Stimulated activated naive CD8-positive, alpha-beta T cell treated with anti-CD3 and anti-CD28 coated beads, Interleukin-15, amount 100 ng/mL, for 72 hours (primary cell): ENCODE data around the gene AFF3.
A peak's percentile ranks its signal among the peaks of the same experiment; 100 is the strongest.

Experiments used
- ATAC-seq: fragments of 150-1000 bp; cut with Tn5 transposase; 2 replicates; pipeline ENCODE4 v1.10.0; 2021; ENCODE audit warnings: mild to moderate bottlenecking, moderate library complexity
- DNase-seq, 2 donors: peaks; one replicate each; pipeline ENCODE4 v3.0.0; 2021 to 2022
- H3K27ac Mint-ChIP-seq, 2 donors: one replicate each; pipeline ENCODE4 v1.8.0; 2022; ENCODE audit warnings: mild to moderate bottlenecking in 2 of 2, mixed read lengths in 2 of 2, moderate library complexity in 2 of 2
- H3K27me3 Mint-ChIP-seq: one replicate; pipeline ENCODE4 v1.8.0; 2022; ENCODE audit warnings: mixed read lengths
- H3K4me1 Mint-ChIP-seq: one replicate; pipeline ENCODE4 v1.8.0; 2022; ENCODE audit warnings: mild to moderate bottlenecking, mixed read lengths
- H3K4me3 Mint-ChIP-seq, 2 donors: one replicate each; pipeline ENCODE4 v1.8.0; 2022; ENCODE audit warnings: mild to moderate bottlenecking in 2 of 2, mixed read lengths in 2 of 2, moderate library complexity in 1 of 2
- H3K9me3 Mint-ChIP-seq, 2 donors: one replicate each; pipeline ENCODE4 v1.8.0; 2022; ENCODE audit warnings: mixed read lengths in 2 of 2

The AFF3 gene

GRCh38 chr2:99600981-99601651 is 541.3 kb downstream of the AFF3 start:
- no peak overlapping the region for H3K27ac Mint-ChIP-seq
- DNase-seq, result no peak

GRCh38 chr2:99598441-99598840 is 543.9 kb downstream of the AFF3 start:
- no peak overlapping the region for H3K27ac Mint-ChIP-seq

More at GRCh38 chr2:99600981-99601651, 541.3 kb downstream of the AFF3 start:
- H3K4me3 Mint-ChIP-seq, result no peak overlapping the region
- no peaks in the 10 kb centered on the region for H3K4me1 Mint-ChIP-seq
- no peak for ATAC-seq
- no peaks in the 10 kb centered on the region for H3K27me3 Mint-ChIP-seq
- H3K9me3 Mint-ChIP-seq, result no peaks in the 10 kb centered on the region

DNA sequence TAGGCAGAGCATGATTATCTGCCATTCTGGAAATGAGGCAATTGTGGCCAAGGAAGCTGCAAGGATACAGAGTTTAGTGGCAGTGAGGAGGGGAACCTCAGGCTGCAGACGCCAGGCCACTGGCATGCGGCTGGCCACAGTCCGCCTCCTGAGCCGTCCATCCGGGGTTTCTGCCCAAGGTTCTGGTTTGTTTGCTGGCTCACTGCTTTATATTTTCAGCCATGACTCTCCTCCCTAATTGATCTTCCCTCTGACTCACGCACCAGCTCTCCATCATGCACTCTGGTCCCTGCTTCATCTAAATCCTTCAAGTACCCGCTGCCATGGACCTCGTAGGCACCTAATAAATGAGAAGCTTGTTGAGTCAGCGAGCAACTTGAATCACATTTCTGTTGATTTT is 544.8 kb downstream of the AFF3 start:
- DNase-seq (no peak), ATAC-seq (no peak)
- Mint-ChIP-seq H3K4me1 (no peaks in the 10 kb centered on the region), H3K27ac (no peak overlapping the region), H3K4me3 (no peak overlapping the region), H3K9me3 (no peaks in the 10 kb centered on the region), H3K27me3 (no peaks in the 10 kb centered on the region)

More at GRCh38 chr2:99598441-99598840, 543.9 kb downstream of the AFF3 start:
- no peaks in the 10 kb centered on the region for H3K4me1 Mint-ChIP-seq
- DNase-seq (no peak), ATAC-seq (no peak)
- no peaks in the 10 kb centered on the region for H3K9me3 Mint-ChIP-seq
- no peak overlapping the region for H3K4me3 Mint-ChIP-seq
- H3K27me3 Mint-ChIP-seq, result no peaks in the 10 kb centered on the region

- Mint-ChIP-seq H3K9me3 (no peaks in the 10 kb centered on the region), H3K27ac (no peak overlapping the region), H3K27me3 (no peaks in the 10 kb centered on the region), H3K4me3 (no peak overlapping the region), H3K4me1 (no peaks in the 10 kb centered on the region)
- no peak for DNase-seq
- no peak for ATAC-seq
Measured at GRCh38 chr2:99595373-99595772, 547.0 kb downstream of the AFF3 start.

DNA sequence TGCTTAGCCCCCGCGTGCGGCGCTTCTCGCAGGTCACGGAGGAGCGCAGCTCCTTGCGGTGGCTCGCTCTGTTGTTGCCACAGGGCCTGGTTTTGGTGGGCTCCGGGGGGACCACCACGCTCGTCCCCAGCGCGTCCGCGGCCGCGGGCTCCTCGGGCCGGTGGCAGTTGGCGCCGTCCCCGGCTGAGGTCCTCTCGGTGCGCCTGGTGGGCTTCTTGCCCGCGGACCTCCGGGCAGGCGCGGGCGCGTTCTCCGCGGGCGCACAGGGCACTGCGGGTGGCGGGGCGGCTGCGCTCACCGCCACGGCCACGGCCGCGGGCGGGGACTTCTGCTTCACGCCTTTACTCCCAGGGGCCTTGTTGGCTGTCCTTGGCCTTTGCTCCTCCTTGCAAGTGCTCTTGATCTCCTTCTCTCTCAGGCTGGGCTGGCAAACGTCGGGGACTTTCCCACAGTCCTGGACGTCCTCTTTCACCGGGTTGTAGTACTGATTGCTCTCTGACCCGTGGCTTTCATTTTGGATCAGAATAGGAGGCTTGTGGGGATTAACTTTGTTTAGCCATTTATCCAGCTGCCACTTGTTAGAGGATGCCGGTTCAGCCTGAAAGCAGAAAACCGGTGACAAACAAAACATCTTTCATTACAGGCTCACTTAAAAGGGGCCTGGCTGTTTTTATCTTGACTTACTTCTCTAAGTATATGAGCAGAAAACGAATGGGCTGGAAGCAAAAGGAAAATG is 548.5 kb downstream of the AFF3 start:
- H3K4me3 Mint-ChIP-seq, result no peak overlapping the region
- H3K27me3 Mint-ChIP-seq, result no peaks in the 10 kb centered on the region

GRCh38 chr2:99576775-99577174 is 565.6 kb downstream of the AFF3 start:
- ATAC-seq (no peak), DNase-seq (no peak)
- Mint-ChIP-seq H3K4me1 (no peaks in the 10 kb centered on the region), H3K9me3 (no peaks in the 10 kb centered on the region), H3K27ac (peak overlapping the region in 1 of 2 donors; percentile 9), H3K27me3 (no peaks in the 10 kb centered on the region), H3K4me3 (no peak overlapping the region)

More for the DNA sequence above, 548.5 kb downstream of the AFF3 start:
- Mint-ChIP-seq H3K9me3 (no peaks in the 10 kb centered on the region), H3K27ac (peak overlapping the region in 1 of 2 donors; percentile 77), H3K4me1 (no peaks in the 10 kb centered on the region)
- DNase-seq (no peak), ATAC-seq (peak; percentile 60)

DNA sequence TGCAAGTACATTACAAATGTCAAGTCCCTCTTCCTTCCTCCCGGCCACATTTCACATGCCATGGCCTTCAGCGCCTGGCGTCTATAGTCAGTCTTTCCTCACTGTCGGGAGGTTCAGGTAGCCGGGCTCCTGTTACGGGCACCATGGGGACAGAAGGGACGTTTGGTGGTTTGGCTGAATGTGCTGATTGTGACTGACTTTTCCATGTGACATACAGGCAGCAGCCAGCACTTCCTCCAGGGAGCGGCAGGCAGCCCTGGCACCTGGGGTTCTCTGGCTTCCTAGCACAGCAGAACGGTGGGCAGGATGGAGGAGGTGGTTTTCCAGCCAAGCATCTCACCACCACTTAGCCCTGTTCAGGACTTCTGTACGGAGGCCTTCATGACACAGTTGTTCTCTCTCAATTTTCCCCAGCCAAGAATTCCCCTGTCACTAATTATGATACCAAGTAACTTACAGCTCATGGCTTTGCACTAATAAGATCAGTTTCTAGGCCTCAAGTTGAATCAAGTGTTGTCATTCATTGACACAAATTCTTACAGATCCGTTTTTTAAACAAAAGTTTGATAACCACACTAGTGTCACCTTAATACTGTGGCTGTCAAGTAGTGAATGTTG is 568.6 kb downstream of the AFF3 start:
- Mint-ChIP-seq H3K27ac (peak overlapping the region in 1 of 2 donors; percentile 74), H3K9me3 (no peaks in the 10 kb centered on the region), H3K4me3 (no peak overlapping the region), H3K4me1 (no peaks in the 10 kb centered on the region), H3K27me3 (no peaks in the 10 kb centered on the region)
- DNase-seq (no peak), ATAC-seq (no peak)

DNA sequence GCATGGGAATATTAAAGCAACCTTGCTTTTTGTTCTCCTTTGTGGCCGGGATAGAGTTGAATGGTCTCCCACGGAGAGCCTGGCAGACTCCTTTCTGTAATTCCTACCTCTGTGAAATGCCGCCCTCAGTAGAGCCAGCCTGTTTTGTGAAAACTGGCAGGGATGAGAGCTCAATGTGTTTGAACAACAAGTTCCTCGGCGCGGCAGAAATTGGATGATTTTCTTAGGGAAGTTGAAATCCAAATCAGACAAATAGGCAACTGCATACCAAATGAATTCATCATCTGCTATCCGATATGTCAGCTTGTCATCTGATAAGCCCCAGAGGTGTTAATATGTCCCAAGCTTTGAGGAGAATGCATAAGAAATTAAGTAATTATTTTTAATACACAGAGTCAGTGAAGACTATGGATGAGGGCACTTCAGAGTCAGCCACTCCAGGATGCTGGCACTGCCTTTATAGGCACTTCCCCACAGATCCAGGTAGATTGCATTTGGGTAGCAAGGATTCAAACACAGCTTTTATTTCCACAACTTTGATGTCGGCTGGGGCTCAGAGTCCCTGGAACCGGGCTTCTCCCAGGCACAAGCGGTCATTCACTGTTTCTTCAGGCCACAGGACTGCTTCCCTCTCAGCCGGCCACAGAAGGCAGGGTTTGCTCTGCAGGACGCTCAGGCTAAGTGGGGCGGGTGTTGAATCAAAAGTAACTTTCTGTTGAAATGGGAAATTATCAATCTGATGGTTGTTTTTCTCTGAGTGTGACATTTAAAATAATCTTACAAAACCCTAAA is 569.8 kb downstream of the AFF3 start:
- Mint-ChIP-seq H3K27ac (peak overlapping the region in 1 of 2 donors; percentile 88), H3K9me3 (no peaks in the 10 kb centered on the region), H3K4me1 (no peaks in the 10 kb centered on the region), H3K27me3 (no peaks in the 10 kb centered on the region), H3K4me3 (no peak overlapping the region)
- no peak for ATAC-seq
- DNase-seq, result no peak

DNA sequence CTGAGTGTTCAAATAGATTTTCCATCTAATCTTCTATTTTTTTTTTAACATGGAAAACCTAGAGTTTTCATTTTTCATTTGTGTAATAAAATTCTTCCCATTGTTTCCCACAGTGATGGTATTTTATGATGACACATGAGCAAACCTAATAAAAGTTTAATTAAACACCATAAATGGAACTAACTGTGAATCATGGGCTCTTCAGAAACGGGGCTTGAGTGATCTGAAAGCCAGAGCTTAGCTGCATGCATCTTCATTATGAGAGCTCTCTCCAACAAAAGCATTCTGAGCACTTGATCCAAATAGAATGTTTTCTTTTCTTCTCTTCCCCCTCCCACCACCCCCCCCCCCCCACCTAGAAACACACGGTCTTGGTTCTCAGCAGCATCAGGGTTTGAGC is 570.4 kb downstream of the AFF3 start:
- DNase-seq (no peak), ATAC-seq (no peak)
- Mint-ChIP-seq H3K4me3 (no peak overlapping the region), H3K27ac (peak overlapping the region in 1 of 2 donors; percentile 88), H3K4me1 (no peaks in the 10 kb centered on the region), H3K27me3 (no peaks in the 10 kb centered on the region), H3K9me3 (no peaks in the 10 kb centered on the region)

GRCh38 chr2:99571533-99571932 is 570.9 kb downstream of the AFF3 start:
- ATAC-seq, result no peak
- Mint-ChIP-seq H3K4me1 (no peaks in the 10 kb centered on the region), H3K9me3 (no peaks in the 10 kb centered on the region), H3K27me3 (no peaks in the 10 kb centered on the region), H3K4me3 (no peak overlapping the region), H3K27ac (no peak overlapping the region)
- DNase-seq, result no peak

- Mint-ChIP-seq H3K27ac (no peak overlapping the region), H3K4me3 (no peak overlapping the region), H3K9me3 (no peaks in the 10 kb centered on the region), H3K4me1 (no peaks in the 10 kb centered on the region), H3K27me3 (no peaks in the 10 kb centered on the region)
- DNase-seq (no peak), ATAC-seq (no peak)
Measured at GRCh38 chr2:99571021-99571420, 571.4 kb downstream of the AFF3 start.

- Mint-ChIP-seq H3K4me3 (no peak overlapping the region), H3K27me3 (no peaks in the 10 kb centered on the region), H3K27ac (no peak overlapping the region), H3K4me1 (no peaks in the 10 kb centered on the region), H3K9me3 (no peaks in the 10 kb centered on the region)
- ATAC-seq, result no peak
- no peak for DNase-seq
Measured at GRCh38 chr2:99569386-99569785, 573.0 kb downstream of the AFF3 start.

DNA sequence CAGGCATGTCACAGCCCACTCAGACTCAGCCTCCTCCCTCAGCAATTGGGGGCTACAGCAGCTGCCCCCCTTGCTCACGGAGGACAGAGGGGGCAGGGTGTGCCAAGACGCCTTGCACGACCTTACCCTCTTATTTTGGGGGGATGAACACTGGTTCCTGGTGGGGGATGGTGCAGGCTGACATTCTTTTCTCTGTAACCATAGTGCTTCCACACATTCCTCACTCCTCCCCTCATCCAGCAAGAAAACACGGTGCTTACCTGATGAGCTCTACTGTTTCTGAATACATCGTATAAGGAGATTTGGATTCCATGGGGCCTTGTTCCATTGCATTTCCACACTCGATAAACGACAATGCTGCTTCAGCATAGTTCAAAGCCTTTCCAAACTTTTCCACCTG is 577.2 kb downstream of the AFF3 start:
- ATAC-seq, result no peak

DNA sequence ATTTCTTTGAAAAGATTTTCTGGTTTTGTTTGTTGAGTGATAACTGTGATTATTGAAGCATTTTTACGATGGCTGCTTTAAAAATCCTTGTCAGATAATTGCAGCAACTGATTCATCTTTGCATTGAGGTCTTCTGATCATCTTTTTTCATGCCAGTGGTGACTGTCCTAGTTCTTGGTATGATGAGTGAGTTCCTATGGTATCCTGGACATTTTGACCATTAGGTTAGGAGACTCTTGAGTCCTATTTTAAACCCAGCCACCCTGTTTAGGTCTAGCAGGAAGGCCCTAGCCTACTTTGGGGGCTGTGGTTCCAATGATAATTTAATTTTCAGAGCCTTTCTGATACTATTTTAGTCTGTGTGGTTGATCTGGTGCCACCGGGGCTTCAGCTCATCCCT is 579.9 kb downstream of the AFF3 start:
- H3K27me3 Mint-ChIP-seq, result no peaks in the 10 kb centered on the region
- H3K27ac Mint-ChIP-seq, result no peak overlapping the region
- DNase-seq, result no peak

More for the DNA sequence above, 577.2 kb downstream of the AFF3 start:
- Mint-ChIP-seq H3K4me1 (no peaks in the 10 kb centered on the region), H3K27ac (no peak overlapping the region), H3K27me3 (no peaks in the 10 kb centered on the region), H3K9me3 (no peaks in the 10 kb centered on the region), H3K4me3 (no peak overlapping the region)
- no peak for DNase-seq

GRCh38 chr2:99561804-99562203 is 580.6 kb downstream of the AFF3 start:
- Mint-ChIP-seq H3K27ac (no peak overlapping the region), H3K4me1 (no peaks in the 10 kb centered on the region), H3K27me3 (no peaks in the 10 kb centered on the region), H3K9me3 (no peaks in the 10 kb centered on the region), H3K4me3 (no peak overlapping the region)
- no peak for ATAC-seq
- DNase-seq, result no peak

More for the DNA sequence above, 579.9 kb downstream of the AFF3 start:
- Mint-ChIP-seq H3K4me3 (no peak overlapping the region), H3K4me1 (no peaks in the 10 kb centered on the region), H3K9me3 (no peaks in the 10 kb centered on the region)
- no peak for ATAC-seq
